NCI-H2029 (cell line): ENCODE results near the gene SSBP2.
"Not testable (repeated sequence)": the region's sequence is repeated elsewhere in the genome, so short reads cannot be mapped to it uniquely, and the experiment has no call there.

Experiments
- DNase-seq: peaks from one replicate; lab custom pipeline; 2025; lab: John Stamatoyannopoulos, UW

Gene SSBP2

GRCh38 chr5:81657386-81657785 lies 93.5 kb downstream of the SSBP2 start:
- DNase-seq, result no peak

- no peak for DNase-seq
Measured at GRCh38 chr5:81656783-81657182, 94.1 kb downstream of the SSBP2 start.

- DNase-seq, result no peak
Measured at GRCh38 chr5:81650987-81651386, 99.9 kb downstream of the SSBP2 start.

GRCh38 chr5:81646469-81646995 lies 104.4 kb downstream of the SSBP2 start:
- no peak for DNase-seq

- DNase-seq, result no peak
Measured at GRCh38 chr5:81642210-81642609, 108.7 kb downstream of the SSBP2 start.

- DNase-seq, result no peak
Measured at GRCh38 chr5:81639556-81639955, 111.3 kb downstream of the SSBP2 start.

- no peak for DNase-seq
Measured at GRCh38 chr5:81638471-81638870, 112.4 kb downstream of the SSBP2 start.

GRCh38 chr5:81633891-81634290 lies 117.0 kb downstream of the SSBP2 start:
- no peak for DNase-seq

- DNase-seq, result no peak
Measured at GRCh38 chr5:81633471-81633870, 117.4 kb downstream of the SSBP2 start.

- no peak for DNase-seq
Measured at GRCh38 chr5:81632679-81633078, 118.2 kb downstream of the SSBP2 start.

GRCh38 chr5:81631621-81632020 lies 119.3 kb downstream of the SSBP2 start:
- DNase-seq, result no peak

GRCh38 chr5:81631124-81631523 lies 119.8 kb downstream of the SSBP2 start:
- DNase-seq, result no peak

- no peak for DNase-seq
Measured at GRCh38 chr5:81630684-81631083, 120.2 kb downstream of the SSBP2 start.

- no peak for DNase-seq
Measured at GRCh38 chr5:81629986-81630385, 120.9 kb downstream of the SSBP2 start.

- not testable (repeated sequence) for DNase-seq
Measured at GRCh38 chr5:81628061-81628460, 122.8 kb downstream of the SSBP2 start.

- no peak for DNase-seq
Measured at GRCh38 chr5:81626524-81626923, 124.4 kb downstream of the SSBP2 start.

- no peak for DNase-seq
Measured at GRCh38 chr5:81609810-81610375, 141.0 kb downstream of the SSBP2 start.

- no peak for DNase-seq
Measured at GRCh38 chr5:81608976-81609375, 141.9 kb downstream of the SSBP2 start.

- DNase-seq, result no peak
Measured at GRCh38 chr5:81607693-81608092, 143.2 kb downstream of the SSBP2 start.

GRCh38 chr5:81606150-81606549 lies 144.7 kb downstream of the SSBP2 start:
- DNase-seq, result no peak

GRCh38 chr5:81605299-81605698 lies 145.6 kb downstream of the SSBP2 start:
- DNase-seq, result no peak

- no peak for DNase-seq
Measured at GRCh38 chr5:81604193-81604592, 146.7 kb downstream of the SSBP2 start.

GRCh38 chr5:81601919-81602318 lies 149.0 kb downstream of the SSBP2 start:
- no peak for DNase-seq

- DNase-seq, result peak; percentile 33
Measured at GRCh38 chr5:81592085-81592484, 158.8 kb downstream of the SSBP2 start.
